NCI-H187 (cell line): Measurements from ENCODE around the gene HCN2.

Experiments
- DNase-seq, 2 experiments: peaks; one replicate each; lab custom pipeline; 2025; lab: John Stamatoyannopoulos, UW

The HCN2 gene

GRCh38 chr19:641702-642101 lies 52.0 kb downstream of the HCN2 start:
- DNase-seq, result no peak

GRCh38 chr19:642767-643727 lies 53.4 kb downstream of the HCN2 start:
- DNase-seq, result no peak

- no peak for DNase-seq
Measured at GRCh38 chr19:643736-644135, 54.1 kb downstream of the HCN2 start.

- no peak for DNase-seq
Measured at GRCh38 chr19:644363-644762, 54.7 kb downstream of the HCN2 start.

- DNase-seq, result no peak
Measured at GRCh38 chr19:644789-645188, 55.1 kb downstream of the HCN2 start.

- no peak for DNase-seq
Measured at GRCh38 chr19:645912-646778, 56.5 kb downstream of the HCN2 start.

GRCh38 chr19:646779-647565 lies 57.3 kb downstream of the HCN2 start:
- no peak for DNase-seq

- no peak for DNase-seq
Measured at GRCh38 chr19:647566-648284, 58.0 kb downstream of the HCN2 start.

GRCh38 chr19:648305-648704 lies 58.6 kb downstream of the HCN2 start:
- no peak for DNase-seq

GRCh38 chr19:648904-649801 lies 59.5 kb downstream of the HCN2 start:
- DNase-seq, result no peak

GRCh38 chr19:650121-650520 lies 60.4 kb downstream of the HCN2 start:
- no peak for DNase-seq

GRCh38 chr19:651114-651818 lies 61.6 kb downstream of the HCN2 start:
- no peak for DNase-seq

GRCh38 chr19:651991-652390 lies 62.3 kb downstream of the HCN2 start:
- no peak for DNase-seq

- DNase-seq, result no peak
Measured at GRCh38 chr19:652467-653389, 63.0 kb downstream of the HCN2 start.

- DNase-seq, result no peak
Measured at GRCh38 chr19:653425-653824, 63.7 kb downstream of the HCN2 start.

- DNase-seq, result no peak
Measured at GRCh38 chr19:655691-656090, 66.0 kb downstream of the HCN2 start.

GRCh38 chr19:656751-657559 lies 67.3 kb downstream of the HCN2 start:
- no peak for DNase-seq

- DNase-seq, result no peak
Measured at GRCh38 chr19:657611-658010, 67.9 kb downstream of the HCN2 start.
